GM18870 (cell line): ENCODE measurements around the gene SUMO4.
A peak's percentile ranks its signal among the peaks of the same experiment; 100 is the strongest.
"Not testable (repeated sequence)": the region's sequence is repeated elsewhere in the genome, so short reads cannot be mapped to it uniquely, and the experiment has no call there.

ENCODE experiments used
- ATAC-seq: cut with Tn5 transposase; IDR thresholded peaks from one replicate; pipeline ENCODE4 v1.9.1; 2021; ENCODE audit warnings: moderate library complexity; ENCODE audit not compliant: unreplicated experiment

SUMO4 gene

GRCh38 chr6:149431905-149432775 is 32.1 kb downstream of the SUMO4 start:
- ATAC-seq, result peak; percentile 65

GRCh38 chr6:149433405-149433804 is 33.3 kb downstream of the SUMO4 start:
- ATAC-seq, result no peak

- ATAC-seq, result no peak
Observed at GRCh38 chr6:149433881-149434280, 33.8 kb downstream of the SUMO4 start.

GRCh38 chr6:149435919-149436586 is 36.0 kb downstream of the SUMO4 start:
- no peak for ATAC-seq

GRCh38 chr6:149436647-149437046 is 36.6 kb downstream of the SUMO4 start:
- ATAC-seq, result no peak

GRCh38 chr6:149437212-149437611 is 37.1 kb downstream of the SUMO4 start:
- ATAC-seq, result no peak

GRCh38 chr6:149438855-149439254 is 38.8 kb downstream of the SUMO4 start:
- ATAC-seq, result no peak

- no peak for ATAC-seq
Observed at GRCh38 chr6:149439626-149440025, 39.6 kb downstream of the SUMO4 start.

GRCh38 chr6:149440735-149441671 is 40.9 kb downstream of the SUMO4 start:
- ATAC-seq, result no peak

- no peak for ATAC-seq
Observed at GRCh38 chr6:149441740-149442139, 41.7 kb downstream of the SUMO4 start.

- no peak for ATAC-seq
Observed at GRCh38 chr6:149443411-149444181, 43.5 kb downstream of the SUMO4 start.

- not testable (repeated sequence) for ATAC-seq
Observed at GRCh38 chr6:149444360-149445094, 44.5 kb downstream of the SUMO4 start.

- no peak for ATAC-seq
Observed at GRCh38 chr6:149445095-149445466, 45.0 kb downstream of the SUMO4 start.

GRCh38 chr6:149445573-149445972 is 45.5 kb downstream of the SUMO4 start:
- ATAC-seq, result no peak

- no peak for ATAC-seq
Observed at GRCh38 chr6:149446791-149447376, 46.8 kb downstream of the SUMO4 start.

- ATAC-seq, result no peak
Observed at GRCh38 chr6:149448821-149449453, 48.9 kb downstream of the SUMO4 start.

GRCh38 chr6:149449831-149450678 is 50.0 kb downstream of the SUMO4 start:
- ATAC-seq, result no peak
